ENCODE data around the gene DNAJC3.

GRCh38 chr13:95801825-95802224 is 124.9 kb downstream of the DNAJC3 start:
- TF ChIP-seq, protein P1, sequence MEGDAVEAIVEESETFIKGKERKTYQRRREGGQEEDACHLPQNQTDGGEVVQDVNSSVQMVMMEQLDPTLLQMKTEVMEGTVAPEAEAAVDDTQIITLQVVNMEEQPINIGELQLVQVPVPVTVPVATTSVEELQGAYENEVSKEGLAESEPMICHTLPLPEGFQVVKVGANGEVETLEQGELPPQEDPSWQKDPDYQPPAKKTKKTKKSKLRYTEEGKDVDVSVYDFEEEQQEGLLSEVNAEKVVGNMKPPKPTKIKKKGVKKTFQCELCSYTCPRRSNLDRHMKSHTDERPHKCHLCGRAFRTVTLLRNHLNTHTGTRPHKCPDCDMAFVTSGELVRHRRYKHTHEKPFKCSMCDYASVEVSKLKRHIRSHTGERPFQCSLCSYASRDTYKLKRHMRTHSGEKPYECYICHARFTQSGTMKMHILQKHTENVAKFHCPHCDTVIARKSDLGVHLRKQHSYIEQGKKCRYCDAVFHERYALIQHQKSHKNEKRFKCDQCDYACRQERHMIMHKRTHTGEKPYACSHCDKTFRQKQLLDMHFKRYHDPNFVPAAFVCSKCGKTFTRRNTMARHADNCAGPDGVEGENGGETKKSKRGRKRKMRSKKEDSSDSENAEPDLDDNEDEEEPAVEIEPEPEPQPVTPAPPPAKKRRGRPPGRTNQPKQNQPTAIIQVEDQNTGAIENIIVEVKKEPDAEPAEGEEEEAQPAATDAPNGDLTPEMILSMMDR (IDR thresholded peaks at IDR 0.05), result no peak
- TF ChIP-seq ZFX (IDR thresholded peaks at IDR 0.05; ENCODE audit: borderline replicate concordance), result no peak
